ENCODE results near the gene EPX.

Gene EPX

DNA sequence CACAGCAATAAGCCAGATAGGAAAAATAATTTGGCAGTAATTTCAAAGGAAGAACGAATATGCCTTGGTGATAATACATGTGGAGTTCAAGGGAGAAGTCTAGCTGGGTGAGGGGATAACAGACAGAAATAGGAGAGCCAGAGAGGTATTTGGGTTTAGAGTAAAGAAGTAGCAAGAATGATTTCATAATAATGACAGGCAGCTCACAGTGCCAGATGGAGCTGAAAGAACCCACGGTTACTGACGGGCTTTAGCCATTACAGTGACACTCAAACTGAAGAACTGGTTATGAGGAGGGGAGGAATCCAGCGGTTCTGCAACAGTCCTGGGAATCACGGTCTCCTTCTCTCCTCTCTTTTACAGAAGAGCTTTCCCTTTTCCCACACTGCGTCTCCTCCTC, 42.1 kb upstream of the EPX start:
- CTCF ChIA-PET = interaction anchor here (2.5 kb wide), 1 partner anchor 14 kb away, joined by 12 read pairs; no protein-coding TSS in a partner anchor
- Histone ChIP-seq H3K36me3 (ENCODE audit: control insufficient read depth in 2 of 2, insufficient read depth in 1 of 2, low read length in 2 of 2) (no peaks in the 10 kb centered on the region), H3K27ac (ENCODE audit: extremely low read depth, low read depth, low read length) (no peak overlapping the region), H3K9me3 (ENCODE audit: control insufficient read depth, insufficient read depth, low read depth, low read length) (no peaks in the 10 kb centered on the region), H3K4me3 (ENCODE audit: low read depth, low read length) (no peak overlapping the region), H3K4me1 (ENCODE audit: control insufficient read depth, insufficient read depth, low read length) (no peaks in the 10 kb centered on the region; the same call in 1 of the 2 replicates)
- POLR2A ChIA-PET = no interaction called here
- TF ChIP-seq FEZF1 (tag by site-specific recombination; IDR thresholded peaks at IDR 0.05) (no peak), ZFHX2 (tag by site-specific recombination; conservative IDR thresholded peaks at IDR 0.05) (no peak), ZNF174 (tag by site-specific recombination; IDR thresholded peaks at IDR 0.05) (no peak), ZNF501 (tag by site-specific recombination; IDR thresholded peaks at IDR 0.05) (no peak), ZNF621 (tag by site-specific recombination; IDR thresholded peaks at IDR 0.05) (no peak), ZNF112 (tag by site-specific recombination; IDR thresholded peaks at IDR 0.05) (no peak), GLIS2 (tag by site-specific recombination; IDR thresholded peaks at IDR 0.05) (no peak), ZNF37A (tag by site-specific recombination; IDR thresholded peaks at IDR 0.05) (no peak), KLF9 (tag by site-specific recombination; IDR thresholded peaks at IDR 0.05; ENCODE audit: low read depth) (no peak)
- TF ChIP-seq, protein P1, sequence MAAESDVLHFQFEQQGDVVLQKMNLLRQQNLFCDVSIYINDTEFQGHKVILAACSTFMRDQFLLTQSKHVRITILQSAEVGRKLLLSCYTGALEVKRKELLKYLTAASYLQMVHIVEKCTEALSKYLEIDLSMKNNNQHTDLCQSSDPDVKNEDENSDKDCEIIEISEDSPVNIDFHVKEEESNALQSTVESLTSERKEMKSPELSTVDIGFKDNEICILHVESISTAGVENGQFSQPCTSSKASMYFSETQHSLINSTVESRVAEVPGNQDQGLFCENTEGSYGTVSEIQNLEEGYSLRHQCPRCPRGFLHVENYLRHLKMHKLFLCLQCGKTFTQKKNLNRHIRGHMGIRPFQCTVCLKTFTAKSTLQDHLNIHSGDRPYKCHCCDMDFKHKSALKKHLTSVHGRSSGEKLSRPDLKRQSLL (tag by site-specific recombination; IDR thresholded peaks at IDR 0.05) = no peak
- TF ChIP-seq, protein P2, sequence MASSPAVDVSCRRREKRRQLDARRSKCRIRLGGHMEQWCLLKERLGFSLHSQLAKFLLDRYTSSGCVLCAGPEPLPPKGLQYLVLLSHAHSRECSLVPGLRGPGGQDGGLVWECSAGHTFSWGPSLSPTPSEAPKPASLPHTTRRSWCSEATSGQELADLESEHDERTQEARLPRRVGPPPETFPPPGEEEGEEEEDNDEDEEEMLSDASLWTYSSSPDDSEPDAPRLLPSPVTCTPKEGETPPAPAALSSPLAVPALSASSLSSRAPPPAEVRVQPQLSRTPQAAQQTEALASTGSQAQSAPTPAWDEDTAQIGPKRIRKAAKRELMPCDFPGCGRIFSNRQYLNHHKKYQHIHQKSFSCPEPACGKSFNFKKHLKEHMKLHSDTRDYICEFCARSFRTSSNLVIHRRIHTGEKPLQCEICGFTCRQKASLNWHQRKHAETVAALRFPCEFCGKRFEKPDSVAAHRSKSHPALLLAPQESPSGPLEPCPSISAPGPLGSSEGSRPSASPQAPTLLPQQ (tag by site-specific recombination; IDR thresholded peaks at IDR 0.05) = no peak
- TF ChIP-seq, protein P3, sequence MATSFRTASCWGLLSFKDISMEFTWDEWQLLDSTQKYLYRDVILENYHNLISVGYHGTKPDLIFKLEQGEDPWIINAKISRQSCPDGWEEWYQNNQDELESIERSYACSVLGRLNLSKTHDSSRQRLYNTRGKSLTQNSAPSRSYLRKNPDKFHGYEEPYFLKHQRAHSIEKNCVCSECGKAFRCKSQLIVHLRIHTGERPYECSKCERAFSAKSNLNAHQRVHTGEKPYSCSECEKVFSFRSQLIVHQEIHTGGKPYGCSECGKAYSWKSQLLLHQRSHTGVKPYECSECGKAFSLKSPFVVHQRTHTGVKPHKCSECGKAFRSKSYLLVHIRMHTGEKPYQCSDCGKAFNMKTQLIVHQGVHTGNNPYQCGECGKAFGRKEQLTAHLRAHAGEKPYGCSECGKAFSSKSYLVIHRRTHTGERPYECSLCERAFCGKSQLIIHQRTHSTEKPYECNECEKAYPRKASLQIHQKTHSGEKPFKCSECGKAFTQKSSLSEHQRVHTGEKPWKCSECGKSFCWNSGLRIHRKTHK (tag by site-specific recombination; IDR thresholded peaks at IDR 0.05) = no peak

DNA sequence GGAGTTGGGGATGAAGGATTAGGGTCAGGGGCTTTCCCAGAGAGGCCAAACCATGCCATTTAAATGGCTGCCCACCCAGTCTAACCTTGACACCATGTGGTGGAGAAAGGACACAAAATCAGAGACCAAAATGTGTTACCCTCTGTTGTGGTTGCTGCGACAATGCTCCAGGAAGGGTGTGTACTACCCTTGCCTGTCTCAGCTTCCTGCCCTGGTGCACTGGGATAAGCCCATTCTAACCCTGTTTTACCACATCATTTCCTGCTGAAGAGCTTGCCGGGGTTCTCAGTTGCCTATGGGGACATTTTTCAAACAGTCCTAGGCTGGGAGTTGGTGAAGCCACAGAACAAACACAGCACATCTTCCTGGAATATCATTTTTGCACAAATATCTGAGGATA, 39.5 kb upstream of the EPX start:
- Histone ChIP-seq H3K36me3 (ENCODE audit: control insufficient read depth in 2 of 2, insufficient read depth in 1 of 2, low read length in 2 of 2) (no peaks in the 10 kb centered on the region), H3K27ac (ENCODE audit: extremely low read depth, low read depth, low read length) (no peak overlapping the region), H3K9me3 (ENCODE audit: control insufficient read depth, insufficient read depth, low read depth, low read length) (no peaks in the 10 kb centered on the region), H3K4me1 (ENCODE audit: control insufficient read depth, insufficient read depth, low read length) (no peaks in the 10 kb centered on the region; the same call in 1 of the 2 replicates), H3K4me3 (ENCODE audit: low read depth, low read length) (no peak overlapping the region)
- ChIA-PET POLR2A (no interaction called here), CTCF (no interaction called here)
- TF ChIP-seq ZNF121 (tag by site-specific recombination; IDR thresholded peaks at IDR 0.05) (no peak), KLF9 (tag by site-specific recombination; IDR thresholded peaks at IDR 0.05; ENCODE audit: low read depth) (no peak), OVOL3 (tag by site-specific recombination; IDR thresholded peaks at IDR 0.05) (no peak), ZNF404 (tag by site-specific recombination; IDR thresholded peaks at IDR 0.05) (no peak)

DNA sequence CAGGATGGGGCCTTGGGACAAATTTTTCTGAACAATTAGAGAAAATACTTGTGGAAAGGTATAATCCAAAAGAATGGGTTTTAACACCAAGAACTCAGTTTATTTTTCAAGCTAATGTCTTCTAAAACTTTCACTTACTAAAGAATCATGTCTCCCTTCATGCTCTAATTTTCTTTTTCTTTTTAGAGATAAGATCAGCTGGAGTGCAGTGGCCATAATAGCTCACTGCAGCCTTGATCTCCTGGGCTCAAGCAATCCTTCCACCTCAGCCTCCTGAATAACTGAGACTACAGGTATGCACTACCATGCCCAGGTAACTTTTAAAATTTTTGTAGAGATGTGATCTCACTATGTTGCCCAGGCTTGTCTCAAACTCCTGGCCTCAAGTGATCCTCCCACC, 38.9 kb upstream of the EPX start:
- Histone ChIP-seq H3K9me3 (ENCODE audit: control insufficient read depth, insufficient read depth, low read depth, low read length) (no peaks in the 10 kb centered on the region), H3K27ac (ENCODE audit: extremely low read depth, low read depth, low read length) (no peak overlapping the region), H3K36me3 (ENCODE audit: control insufficient read depth in 2 of 2, insufficient read depth in 1 of 2, low read length in 2 of 2) (no peaks in the 10 kb centered on the region), H3K4me1 (ENCODE audit: control insufficient read depth, insufficient read depth, low read length) (no peaks in the 10 kb centered on the region; the same call in 1 of the 2 replicates), H3K4me3 (ENCODE audit: low read depth, low read length) (no peak overlapping the region)
- ChIA-PET CTCF (interaction anchor here (0.6 to 1.0 kb wide), 3 partner anchors 41 to 93 kb away, joined by 4 to 8 read pairs (median 4); no protein-coding TSS in a partner anchor), POLR2A (interaction anchor here (0.7 kb wide), 1 partner anchor 108 kb away, joined by 4 read pairs; no protein-coding TSS in a partner anchor)
- no peak for TF ChIP-seq ZNF747 (tag by site-specific recombination; IDR thresholded peaks at IDR 0.05)
- 0 out of 2 replicates have a peak, but pooled peaks have one; percentile 23 for TF ChIP-seq ZNF121 (tag by site-specific recombination; IDR thresholded peaks at IDR 0.05)
